GM12892 (cell line): ENCODE measurements around the gene TRIM73.
"Not testable (repeated sequence)": the region's sequence is repeated elsewhere in the genome, so short reads cannot be mapped to it uniquely, and the experiment has no call there.

Source experiments
- POLR2AphosphoS5 ChIP-seq: IDR thresholded peaks from 2 replicates; pipeline ENCODE4 v1.6.1; 2011; ENCODE audit warnings: low read depth, low read length, control low read depth
- TAF1 ChIP-seq: IDR thresholded peaks from 2 replicates; pipeline ENCODE4 v1.6.1; 2011; ENCODE audit warnings: low read depth, mild to moderate bottlenecking, control low read depth, low read length, borderline replicate concordance

DNA sequence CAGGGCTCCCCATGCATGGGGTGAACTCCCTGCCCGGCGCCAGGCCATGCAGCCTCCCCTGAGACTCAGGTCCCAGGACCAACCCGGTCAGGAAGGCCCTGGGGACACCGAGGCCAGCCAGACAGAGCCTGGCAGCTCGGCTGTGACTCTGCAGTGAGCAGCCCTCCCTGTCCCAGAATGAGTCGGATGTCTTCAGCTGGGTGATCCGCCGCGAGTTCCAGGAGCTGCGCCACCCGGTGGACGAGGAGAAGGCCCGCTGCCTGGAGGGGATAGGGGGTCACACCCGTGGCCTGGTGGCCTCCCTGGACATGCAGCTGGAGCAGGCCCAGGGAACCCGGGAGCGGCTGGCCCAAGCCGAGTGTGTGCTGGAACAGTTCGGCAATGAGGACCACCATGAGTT lies 9.2 kb downstream of the TRIM73 start:
- not testable (repeated sequence) for TF ChIP-seq TAF1, POLR2AphosphoS5
